Muscle of leg (tissue), 16 donors: ENCODE measurements around the gene ELAVL1. TPM values are rescaled to one million over a fixed set of nuclear protein-coding genes. Genes with fewer than 3 reads are reported as not detected.

Source experiments
- DNase-seq: peaks from one replicate; pipeline ENCODE4 v3.0.0; 2013
- H3K27ac ChIP-seq: one replicate; pipeline ENCODE4 v1.5.1; 2013; ENCODE audit warnings: mild to moderate bottlenecking, low read length, control low read depth
- H3K27me3 ChIP-seq: one replicate; pipeline ENCODE4 v1.6.1; 2013; ENCODE audit warnings: low read length; ENCODE audit not compliant: control insufficient read depth, insufficient read depth
- H3K36me3 ChIP-seq: one replicate; pipeline ENCODE4 v1.6.1; 2013; ENCODE audit warnings: low read length; ENCODE audit not compliant: control insufficient read depth, insufficient read depth
- H3K4me1 ChIP-seq: one replicate; pipeline ENCODE4 v1.6.1; 2013; ENCODE audit warnings: low read length; ENCODE audit not compliant: control insufficient read depth, insufficient read depth
- H3K4me3 ChIP-seq: one replicate; pipeline ENCODE4 v1.5.1; 2013; ENCODE audit warnings: low read length, control low read depth
- H3K9me3 ChIP-seq: replicated peaks from 2 replicates; pipeline ENCODE4 v1.6.1; 2013; ENCODE audit warnings: low read depth, low read length; ENCODE audit not compliant: control insufficient read depth
- WGBS: methylation state at CpG from one replicate; pipeline ENCODE4 v1.1.5; 2013; ENCODE audit warnings: missing lambda C conversion rate; ENCODE audit not compliant: insufficient coverage; 5-methylcytosine and 5-hydroxymethylcytosine counted together
- long read RNA-seq, 11 donors: transcript quantifications; one replicate each; lab custom pipeline, GENCODE V29; 2026
- polyA plus RNA-seq, 8 donors: library from polyadenylated mRNA; unstranded; fragments of 120-200 nt; gene quantifications; one replicate each; pipeline versions ENCODE4 v1.2.1 to v1.2.3, GENCODE V29; 2013; ENCODE audit warnings: inconsistent platforms in 1 of 8, low replicate concordance in 1 of 8; ENCODE audit not compliant: insufficient read length in 8 of 8, insufficient read depth in 1 of 8
- total RNA-seq: library from RNA; stranded (reverse); fragments of 120-200 nt; gene quantifications from one replicate; pipeline ENCODE4 v1.2.4, GENCODE V29; 2013

ELAVL1 gene
- total RNA-seq (36.7 TPM), polyA plus RNA-seq (10 to 100 TPM; 44.9 to 67.4 (median 57.2) TPM)
- long read RNA-seq, donor 1, full-length matches to known transcripts: 16 of 16 reads
- long read RNA-seq, donor 1, partial matches to known transcripts: 0 of 16 reads
- long read RNA-seq, donor 1, other reads (novel, unspliced or antisense): 0 of 16 reads
- long read RNA-seq, donor 2, full-length matches to known transcripts: 6 of 6 reads
- long read RNA-seq, donor 2, partial matches to known transcripts: 0 of 6 reads
- long read RNA-seq, donor 2, other reads (novel, unspliced or antisense): 0 of 6 reads
- long read RNA-seq, donor 3, full-length matches to known transcripts: 33 of 33 reads
- long read RNA-seq, donor 3, partial matches to known transcripts: 0 of 33 reads
- long read RNA-seq, donor 3, other reads (novel, unspliced or antisense): 0 of 33 reads
- long read RNA-seq, donor 4, full-length matches to known transcripts: 16 of 16 reads
- long read RNA-seq, donor 4, partial matches to known transcripts: 0 of 16 reads
- long read RNA-seq, donor 4, other reads (novel, unspliced or antisense): 0 of 16 reads
- long read RNA-seq, donor 5, full-length matches to known transcripts: 49 of 49 reads
- long read RNA-seq, donor 5, partial matches to known transcripts: 0 of 49 reads
- long read RNA-seq, donor 5, other reads (novel, unspliced or antisense): 0 of 49 reads
- long read RNA-seq, donor 6, full-length matches to known transcripts: 26 of 26 reads
- long read RNA-seq, donor 6, partial matches to known transcripts: 0 of 26 reads
- long read RNA-seq, donor 6, other reads (novel, unspliced or antisense): 0 of 26 reads
- long read RNA-seq, donor 7, full-length matches to known transcripts: 36 of 41 reads
- long read RNA-seq, donor 7, partial matches to known transcripts: 5 of 41 reads
- long read RNA-seq, donor 7, other reads (novel, unspliced or antisense): 0 of 41 reads
- long read RNA-seq, donor 8, full-length matches to known transcripts: 28 of 28 reads
- long read RNA-seq, donor 8, partial matches to known transcripts: 0 of 28 reads
- long read RNA-seq, donor 8, other reads (novel, unspliced or antisense): 0 of 28 reads
- long read RNA-seq, donor 9, full-length matches to known transcripts: 18 of 23 reads
- long read RNA-seq, donor 9, partial matches to known transcripts: 5 of 23 reads
- long read RNA-seq, donor 9, other reads (novel, unspliced or antisense): 0 of 23 reads
- long read RNA-seq, donor 10, full-length matches to known transcripts: 28 of 28 reads
- long read RNA-seq, donor 10, partial matches to known transcripts: 0 of 28 reads
- long read RNA-seq, donor 10, other reads (novel, unspliced or antisense): 0 of 28 reads
- long read RNA-seq, donor 11, full-length matches to known transcripts: 17 of 17 reads
- long read RNA-seq, donor 11, partial matches to known transcripts: 0 of 17 reads
- long read RNA-seq, donor 11, other reads (novel, unspliced or antisense): 0 of 17 reads

GRCh38 chr19:8005534-8006256, at the start of gene ELAVL1:
Gene ELAVL1 (minus strand): TSS chr19:8005641. CDS start chr19:7991815, 13,826 bp downstream.
- Histone ChIP-seq H3K4me3 (peak within 1 kb of the TSS; percentile 91), H3K9me3 (no peaks in the 10 kb centered on the region), H3K27ac (peak within 1 kb of the TSS; percentile 74), H3K4me1 (peaks cover 37% of the 10 kb centered on the region), H3K27me3 (no peaks in the 10 kb centered on the region), H3K36me3 (peaks cover 6% of the 10 kb centered on the region)
- under 1% methylated on average over 89 of the region's 98 CpGs for WGBS
- peak; percentile 95 for DNase-seq

GRCh38 chr19:8054169-8054568, 48.7 kb upstream of the ELAVL1 start:
- Histone ChIP-seq H3K27ac (no peak overlapping the region), H3K36me3 (no peaks in the 10 kb centered on the region), H3K9me3 (no peaks in the 10 kb centered on the region), H3K27me3 (peaks cover 6% of the 10 kb centered on the region), H3K4me3 (no peak overlapping the region), H3K4me1 (peaks cover 14% of the 10 kb centered on the region)
- DNase-seq: no peak
- WGBS: 39% methylated on average over 7 of the region's 9 CpGs

GRCh38 chr19:8052464-8052859, 47.0 kb upstream of the ELAVL1 start, which contains the start of gene CCL25:
Gene CCL25 (plus strand): TSS chr19:8052760. CDS start chr19:8053050, 290 bp downstream.
- Histone ChIP-seq H3K36me3 (no peaks in the 10 kb centered on the region), H3K27me3 (peaks cover 6% of the 10 kb centered on the region), H3K9me3 (no peaks in the 10 kb centered on the region), H3K27ac (no peak within 1 kb of the TSS), H3K4me3 (no peak within 1 kb of the TSS), H3K4me1 (peaks cover 14% of the 10 kb centered on the region)
- 44% methylated on average over 2 of the region's 7 CpGs for WGBS
- no peak for DNase-seq

- Histone ChIP-seq H3K4me3 (peak overlapping the region; percentile 37), H3K9me3 (no peaks in the 10 kb centered on the region), H3K4me1 (peaks cover 19% of the 10 kb centered on the region), H3K27me3 (peaks cover 6% of the 10 kb centered on the region), H3K27ac (peak overlapping the region; percentile 31), H3K36me3 (no peaks in the 10 kb centered on the region)
- DNase-seq: peak; percentile 92
- WGBS: 6% methylated on average over 39 of the region's 49 CpGs
Measured at GRCh38 chr19:8050274-8051096, 45.0 kb upstream of the ELAVL1 start.

- Histone ChIP-seq H3K9me3 (no peaks in the 10 kb centered on the region), H3K27ac (no peak overlapping the region), H3K27me3 (peaks cover 8% of the 10 kb centered on the region), H3K4me3 (no peak overlapping the region), H3K36me3 (no peaks in the 10 kb centered on the region), H3K4me1 (peaks cover 16% of the 10 kb centered on the region)
- DNase-seq: no peak
- 63% methylated on average over 1 of the region's 3 CpGs for WGBS
Measured at GRCh38 chr19:8046569-8047165, 41.2 kb upstream of the ELAVL1 start.

- Histone ChIP-seq H3K4me1 (peaks cover 19% of the 10 kb centered on the region), H3K4me3 (no peak overlapping the region), H3K27ac (no peak overlapping the region), H3K9me3 (no peaks in the 10 kb centered on the region), H3K36me3 (no peaks in the 10 kb centered on the region), H3K27me3 (peaks cover 8% of the 10 kb centered on the region)
- DNase-seq: no peak
- 10% methylated on average over 2 of the region's 10 CpGs for WGBS
Measured at GRCh38 chr19:8045872-8046568, 40.6 kb upstream of the ELAVL1 start.

GRCh38 chr19:8044018-8044417, 38.6 kb upstream of the ELAVL1 start:
- H3K36me3 ChIP-seq: no peaks in the 10 kb centered on the region
- peaks cover 2% of the 10 kb centered on the region for H3K27me3 ChIP-seq
- H3K4me1 ChIP-seq: peaks cover 7% of the 10 kb centered on the region
- H3K27ac ChIP-seq: no peak overlapping the region
- DNase-seq: no peak
- H3K9me3 ChIP-seq: no peaks in the 10 kb centered on the region
- 80% methylated on average over 10 of the region's 10 CpGs for WGBS
- no peak overlapping the region for H3K4me3 ChIP-seq

GRCh38 chr19:8042900-8043299, 37.5 kb upstream of the ELAVL1 start:
- Histone ChIP-seq H3K27me3 (peaks cover 2% of the 10 kb centered on the region), H3K4me3 (no peak overlapping the region), H3K9me3 (no peaks in the 10 kb centered on the region), H3K36me3 (no peaks in the 10 kb centered on the region), H3K4me1 (peaks cover 12% of the 10 kb centered on the region), H3K27ac (no peak overlapping the region)
- DNase-seq: no peak
- 85% methylated on average over 4 of the region's 9 CpGs for WGBS
